Naive thymus-derived CD8-positive, alpha-beta T cell (primary cell): ENCODE measurements around the gene SSBP2. TPM values are rescaled to one million over a fixed set of nuclear protein-coding genes. Genes with fewer than 3 reads are reported as not detected.
"Not testable (repeated sequence)": the region's sequence is repeated elsewhere in the genome, so short reads cannot be mapped to it uniquely, and the experiment has no call there.

Source experiments
- ATAC-seq, 2 donors: fragments of 150-1000 bp; cut with Tn5 transposase in 1 of 2; sonication (Bioruptor Pico), chemical (Tn5 transposase) in 1 of 2; 1 replicate in 1 of 2; 2 replicates in 1 of 2; pipeline ENCODE4 v1.10.0; 2021; ENCODE audit warnings: mild to moderate bottlenecking in 2 of 2, moderate library complexity in 2 of 2
- POLR2A ChIA-PET: fragments of 350-600 bp; sonication (Branson Sonifier 250); formaldehyde crosslinking; loops from one replicate; lab custom pipeline; 2021; ENCODE audit warnings: antibody characterized with exemption; lab: Charles Lee
- DNase-seq, 10 donors: peaks; one replicate each; pipeline versions ENCODE4 v3.0.0 to v3.0.0-alpha.2; 2020 to 2022
- H3K27ac Mint-ChIP-seq, 10 donors: one replicate each; pipeline ENCODE4 v1.8.0; 2020 to 2022; ENCODE audit warnings: mild to moderate bottlenecking in 10 of 10, mixed read lengths in 10 of 10, moderate library complexity in 4 of 10, inconsistent platforms in 1 of 10
- H3K27me3 Mint-ChIP-seq, 5 donors: one replicate each; pipeline ENCODE4 v1.8.0; 2021 to 2022; ENCODE audit warnings: mixed read lengths in 5 of 5
- H3K36me3 Mint-ChIP-seq, 3 donors: one replicate each; pipeline ENCODE4 v1.8.0; 2020 to 2022; ENCODE audit warnings: mixed read lengths in 3 of 3, mild to moderate bottlenecking in 2 of 3, inconsistent platforms in 1 of 3
- H3K4me1 Mint-ChIP-seq, 4 donors: one replicate each; pipeline ENCODE4 v1.8.0; 2021 to 2022; ENCODE audit warnings: mixed read lengths in 4 of 4
- H3K4me3 Mint-ChIP-seq, 10 donors: one replicate each; pipeline ENCODE4 v1.8.0; 2020 to 2022; ENCODE audit warnings: mild to moderate bottlenecking in 10 of 10, mixed read lengths in 10 of 10, moderate library complexity in 6 of 10, inconsistent platforms in 1 of 10
- H3K9me3 Mint-ChIP-seq, 9 donors: one replicate each; pipeline ENCODE4 v1.8.0; 2020 to 2022; ENCODE audit warnings: mixed read lengths in 9 of 9, mild to moderate bottlenecking in 3 of 9, inconsistent platforms in 1 of 9, moderate library complexity in 1 of 9
- polyA plus RNA-seq, 3 donors: library from polyadenylated mRNA; unstranded; fragments of 300-500 nt; fragmentation: Illumina TruSeq; gene quantifications; one replicate each; pipeline ENCODE4 v1.2.3, GENCODE V29; 2021
- total RNA-seq, 8 experiments: library from RNA in 2 of 8; stranded (reverse) in 2 of 8; gene quantifications; one replicate each; pipeline ENCODE4 v1.2.3 and lab custom pipeline; 2021 to 2026

Gene SSBP2
- total and polyA plus RNA-seq, 5 experiments from 2014 or later = 36.4 to 43.8 (median 40.2) TPM

DNA sequence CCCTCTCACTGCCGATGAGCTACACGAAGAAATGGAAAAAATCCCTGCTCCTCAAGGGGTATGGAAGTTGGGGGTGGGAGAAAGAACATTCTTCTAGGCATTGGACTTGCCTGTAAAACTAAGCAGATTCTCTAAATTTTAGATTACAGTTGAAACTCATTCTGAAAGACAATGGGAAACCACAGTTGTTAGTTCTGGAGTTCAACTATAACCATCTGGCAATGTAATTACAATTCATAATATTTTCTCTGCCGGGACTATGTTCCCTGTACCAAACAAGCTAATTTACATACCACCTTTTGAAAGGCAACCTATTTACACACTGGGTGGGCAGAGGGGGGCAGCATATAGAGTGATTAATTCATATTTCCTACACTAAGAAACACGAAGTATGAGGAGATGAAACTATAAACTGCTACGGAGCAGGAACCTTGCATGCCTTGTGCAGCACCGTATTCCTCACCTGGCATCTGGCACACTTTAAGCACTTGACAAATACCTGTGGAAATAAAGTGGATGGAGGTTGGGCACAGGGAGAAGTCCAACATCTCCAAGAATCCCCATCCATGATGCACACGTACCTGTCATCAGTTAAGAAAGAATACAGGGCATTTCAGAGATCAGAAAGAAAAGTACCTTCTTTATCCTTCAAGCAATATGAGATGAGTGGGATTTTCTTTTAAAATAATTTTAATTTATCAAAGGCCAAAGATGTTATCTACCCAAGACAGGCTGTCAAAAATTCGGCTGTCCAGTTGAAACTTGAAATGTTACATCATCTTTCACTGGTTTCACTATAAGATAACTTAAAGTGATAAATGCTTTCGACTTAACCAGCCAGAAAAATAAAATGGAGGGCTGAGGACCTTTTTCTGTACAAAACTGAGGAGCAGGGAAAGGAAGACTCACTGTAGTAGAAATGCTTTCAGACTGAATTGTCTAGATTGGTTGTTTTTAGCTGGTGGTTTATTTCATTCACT lies 54.2 kb downstream of the SSBP2 start:
- no peak for ATAC-seq

DNA sequence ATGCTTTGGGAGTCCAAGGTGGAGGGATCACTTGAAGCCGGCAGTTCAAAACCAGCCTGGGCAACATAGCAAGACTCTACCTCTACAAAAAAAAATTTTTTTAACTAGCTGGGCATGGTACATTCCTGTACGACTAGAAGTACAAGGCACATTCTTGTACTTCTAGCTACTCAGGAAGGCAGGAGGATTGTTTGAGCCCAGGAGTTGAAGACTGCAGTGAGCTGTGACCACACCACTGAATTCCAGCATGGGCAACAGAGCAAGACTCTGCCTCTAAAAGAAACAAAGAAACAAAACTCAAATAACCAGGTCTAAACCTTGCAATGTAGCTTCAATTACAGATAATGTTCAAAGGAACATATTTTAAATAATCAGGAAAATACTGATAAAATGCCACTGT lies 56.2 kb downstream of the SSBP2 start:
- H3K9me3 Mint-ChIP-seq = peaks cover 14 to 36% (median 28%) of the 10 kb centered on the region in 9 donors
- H3K4me3 Mint-ChIP-seq = no peak overlapping the region
- H3K27ac Mint-ChIP-seq = peak overlapping the region in 6 of 10 donors; percentile 7 to 69 (median 29)
- DNase-seq (no peak), ATAC-seq (no peak)
- no peaks in the 10 kb centered on the region for H3K27me3 Mint-ChIP-seq
- POLR2A ChIA-PET = no interaction called here
- peaks cover 24 to 35% (median 28%) of the 10 kb centered on the region in 4 donors for H3K4me1 Mint-ChIP-seq
- peaks cover 34 to 56% (median 41%) of the 10 kb centered on the region in 3 donors for H3K36me3 Mint-ChIP-seq

More for the DNA sequence above, 54.2 kb downstream of the SSBP2 start:
- DNase-seq = no peak
- H3K4me3 Mint-ChIP-seq = peak overlapping the region in 1 of 10 donors; percentile 8
- peaks cover 14 to 49% (median 40%) of the 10 kb centered on the region in 3 donors for H3K36me3 Mint-ChIP-seq
- POLR2A ChIA-PET = no interaction called here
- peaks cover 16 to 32% (median 23%) of the 10 kb centered on the region in 4 donors for H3K4me1 Mint-ChIP-seq
- peaks cover 9 to 23% (median 15%) of the 10 kb centered on the region in 9 donors for H3K9me3 Mint-ChIP-seq
- peak overlapping the region in 2 of 10 donors; percentile 11 to 15 for H3K27ac Mint-ChIP-seq
- H3K27me3 Mint-ChIP-seq = no peaks in the 10 kb centered on the region

DNA sequence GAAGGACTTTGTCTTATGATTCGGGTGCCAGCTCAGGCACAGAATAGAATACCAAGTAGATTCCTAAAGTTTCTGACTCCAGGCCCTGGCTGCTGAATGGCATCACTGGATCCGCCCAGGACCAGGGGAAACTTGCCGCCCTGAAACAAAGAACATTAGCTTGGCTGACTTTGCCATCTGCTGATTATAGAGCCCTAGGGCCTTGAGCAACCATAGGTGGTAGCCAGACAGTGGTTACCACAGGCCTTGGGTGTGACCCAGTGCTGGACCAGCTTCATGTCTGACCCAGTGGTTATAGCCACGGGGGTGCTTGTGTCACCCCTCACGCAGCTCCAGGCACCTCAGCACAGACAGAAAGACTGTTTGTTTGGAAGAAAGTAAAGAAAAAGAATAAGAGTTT lies 62.7 kb downstream of the SSBP2 start:
- Mint-ChIP-seq H3K9me3 (peaks cover 14 to 63% (median 45%) of the 10 kb centered on the region in 9 donors), H3K4me1 (peaks cover 22 to 37% (median 31%) of the 10 kb centered on the region in 4 donors), H3K36me3 (peaks cover 42 to 77% (median 59%) of the 10 kb centered on the region in 3 donors), H3K4me3 (no peak overlapping the region), H3K27me3 (no peaks in the 10 kb centered on the region), H3K27ac (no peak overlapping the region)
- DNase-seq = no peak
- POLR2A ChIA-PET = no interaction called here
- no peak for ATAC-seq

DNA sequence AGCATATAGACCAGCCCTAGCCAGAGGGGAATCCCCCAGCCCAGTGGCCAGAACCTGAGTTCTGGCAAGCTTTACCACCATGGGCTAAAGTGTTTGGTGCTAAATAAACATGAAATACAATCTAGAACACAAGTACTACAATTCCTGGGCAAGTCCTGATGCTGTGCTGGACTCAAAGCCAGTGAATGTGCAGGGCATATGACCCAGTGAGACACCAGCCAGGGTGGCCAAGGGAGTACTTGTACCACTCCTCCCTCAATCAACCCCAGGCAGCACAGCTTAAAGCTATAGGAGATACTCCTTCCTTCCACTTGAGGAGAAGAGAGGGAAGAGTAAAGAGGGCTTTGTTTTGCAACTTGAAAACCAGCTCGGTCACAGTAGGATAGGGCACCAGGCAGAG lies 63.6 kb downstream of the SSBP2 start:
- POLR2A ChIA-PET = no interaction called here
- DNase-seq = no peak
- Mint-ChIP-seq H3K27ac (peak overlapping the region in 1 of 10 donors; percentile 44), H3K36me3 (peaks cover 34 to 78% (median 57%) of the 10 kb centered on the region in 3 donors), H3K4me3 (no peak overlapping the region), H3K27me3 (no peaks in the 10 kb centered on the region), H3K4me1 (peaks cover 20 to 37% (median 30%) of the 10 kb centered on the region in 4 donors), H3K9me3 (peaks cover 15 to 58% (median 41%) of the 10 kb centered on the region in 9 donors)
- ATAC-seq = no peak

DNA sequence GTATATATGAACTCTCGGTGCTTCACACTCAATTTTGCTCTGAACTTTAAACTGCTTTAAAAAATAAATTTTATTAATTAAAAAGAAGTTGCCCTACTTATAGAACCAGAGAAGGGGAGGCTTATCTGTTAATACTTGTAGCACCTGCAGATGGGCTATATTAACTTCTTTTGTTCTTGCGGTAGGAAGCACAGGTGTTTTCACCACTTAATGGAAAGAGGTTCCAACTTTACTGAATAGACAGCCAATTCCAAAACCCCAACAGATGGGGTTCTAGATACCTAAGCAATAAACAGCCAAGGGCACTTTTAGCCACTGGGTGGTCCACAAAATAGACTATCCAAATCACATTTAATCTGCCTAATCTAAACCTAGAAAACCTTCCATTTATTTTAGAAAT lies 65.4 kb downstream of the SSBP2 start:
- Mint-ChIP-seq H3K27ac (peak overlapping the region in 1 of 10 donors; percentile 4), H3K4me1 (peaks cover 14 to 35% (median 26%) of the 10 kb centered on the region in 4 donors), H3K4me3 (no peak overlapping the region), H3K9me3 (peaks cover 3 to 54% (median 28%) of the 10 kb centered on the region in 9 donors), H3K36me3 (peaks cover 26 to 71% (median 51%) of the 10 kb centered on the region in 3 donors), H3K27me3 (no peaks in the 10 kb centered on the region)
- POLR2A ChIA-PET = no interaction called here
- no peak for ATAC-seq
- no peak for DNase-seq

DNA sequence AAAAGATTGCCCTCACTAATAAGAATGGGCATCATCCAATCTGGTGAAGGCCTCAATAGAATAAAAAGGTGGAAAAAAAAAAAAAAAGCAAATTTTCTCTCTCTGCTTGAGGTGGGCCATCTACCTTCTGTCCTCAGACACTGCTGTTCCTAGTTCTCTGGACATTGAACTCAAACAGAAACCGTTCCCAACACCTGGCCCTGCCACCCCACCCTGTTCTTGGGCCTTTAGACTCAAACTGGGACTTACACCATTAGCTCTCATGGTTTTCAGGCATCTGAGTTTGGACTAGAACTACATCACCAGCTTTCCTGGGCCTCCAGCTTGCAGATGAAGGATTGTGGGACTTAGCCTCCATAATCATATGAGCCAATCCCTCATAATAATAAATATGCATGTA lies 71.0 kb downstream of the SSBP2 start:
- ATAC-seq = no peak
- POLR2A ChIA-PET = no interaction called here
- Mint-ChIP-seq H3K36me3 (peaks cover 19 to 42% (median 27%) of the 10 kb centered on the region in 3 donors), H3K4me1 (peaks cover 15 to 38% (median 28%) of the 10 kb centered on the region in 4 donors), H3K27me3 (no peaks in the 10 kb centered on the region), H3K4me3 (no peak overlapping the region), H3K27ac (no peak overlapping the region), H3K9me3 (peaks cover 0 to 22% (median 10%) of the 10 kb centered on the region in 9 donors)
- DNase-seq = no peak

DNA sequence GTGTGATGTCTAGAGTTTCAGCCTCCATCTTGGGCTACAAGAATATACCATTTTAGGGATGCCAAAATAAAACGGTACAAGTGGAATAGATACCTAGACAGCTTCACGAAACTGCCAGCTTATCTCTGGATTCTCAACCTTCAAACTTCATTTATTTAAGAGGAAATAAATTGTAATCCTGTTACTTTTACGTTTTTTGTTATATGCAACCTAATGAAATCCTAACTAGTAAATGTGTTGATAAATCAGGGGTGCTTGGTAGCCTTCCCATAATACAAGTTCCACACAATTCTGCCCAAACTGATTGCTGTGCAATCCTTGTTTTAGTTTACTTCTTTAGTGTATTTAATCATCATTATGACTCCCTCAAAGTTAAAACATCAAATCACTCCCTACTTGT lies 75.5 kb downstream of the SSBP2 start:
- Mint-ChIP-seq H3K27me3 (no peaks in the 10 kb centered on the region), H3K9me3 (peaks cover 0 to 8% (median 0%) of the 10 kb centered on the region in 9 donors), H3K27ac (no peak overlapping the region), H3K36me3 (peaks cover 6 to 11% (median 7%) of the 10 kb centered on the region in 3 donors), H3K4me1 (peaks cover 11 to 29% (median 21%) of the 10 kb centered on the region in 4 donors), H3K4me3 (no peak overlapping the region)
- no peak for ATAC-seq
- POLR2A ChIA-PET = no interaction called here
- DNase-seq = no peak

DNA sequence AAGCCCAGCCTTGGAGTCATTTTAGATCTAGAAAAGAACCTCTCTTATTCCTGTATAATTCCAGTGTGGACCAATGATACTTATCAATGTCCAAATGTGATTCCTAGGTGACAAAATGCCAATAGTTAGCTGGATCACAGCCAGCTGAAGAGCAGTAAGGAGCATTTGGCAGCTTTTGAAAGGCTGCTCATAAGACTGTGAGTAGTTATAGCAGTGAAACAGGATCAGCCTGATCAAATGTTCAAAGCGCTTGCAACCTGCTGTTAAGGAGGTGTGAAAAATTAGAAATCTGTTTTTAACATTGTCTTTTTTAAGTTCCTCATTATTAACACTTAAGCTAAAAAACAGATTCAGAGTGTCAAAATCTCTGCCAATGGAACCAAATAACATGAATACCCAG lies 85.1 kb downstream of the SSBP2 start:
- no peak overlapping the region for H3K4me3 Mint-ChIP-seq
- peaks cover 6 to 21% (median 11%) of the 10 kb centered on the region in 3 donors for H3K36me3 Mint-ChIP-seq
- POLR2A ChIA-PET = no interaction called here
- H3K27ac Mint-ChIP-seq = peak overlapping the region in 1 of 10 donors; percentile 48
- DNase-seq (no peak), ATAC-seq (no peak)
- peaks cover 0 to 8% (median 2%) of the 10 kb centered on the region in 9 donors for H3K9me3 Mint-ChIP-seq
- no peaks in the 10 kb centered on the region for H3K27me3 Mint-ChIP-seq
- H3K4me1 Mint-ChIP-seq = peaks cover 15 to 24% (median 23%) of the 10 kb centered on the region in 4 donors

DNA sequence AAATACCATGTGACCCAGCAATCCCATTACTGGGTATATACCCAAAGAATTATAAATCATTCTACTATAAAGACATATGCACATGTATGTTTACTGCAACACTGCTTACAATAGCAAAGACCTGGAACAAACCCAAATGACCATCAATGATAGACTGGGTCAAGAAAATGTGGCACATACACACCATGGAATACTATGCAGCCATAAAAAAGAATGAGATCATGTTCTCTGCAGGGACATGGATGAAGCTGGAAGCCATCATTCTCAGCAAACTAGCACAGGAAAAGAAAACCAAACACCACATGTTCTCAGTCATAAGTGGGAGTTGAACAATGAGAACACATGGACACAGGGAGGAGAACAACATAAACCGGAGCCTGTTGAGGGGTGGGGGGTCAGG lies 90.3 kb downstream of the SSBP2 start:
- H3K27ac Mint-ChIP-seq, ATAC-seq, H3K27me3 Mint-ChIP-seq, POLR2A ChIA-PET, DNase-seq, H3K4me3 Mint-ChIP-seq: not testable (repeated sequence)
- peaks cover 6 to 20% (median 12%) of the 10 kb centered on the region in 3 donors for H3K36me3 Mint-ChIP-seq
- H3K9me3 Mint-ChIP-seq = peaks cover 0 to 17% (median 4%) of the 10 kb centered on the region in 9 donors
- H3K4me1 Mint-ChIP-seq = peaks cover 7 to 31% (median 25%) of the 10 kb centered on the region in 4 donors

DNA sequence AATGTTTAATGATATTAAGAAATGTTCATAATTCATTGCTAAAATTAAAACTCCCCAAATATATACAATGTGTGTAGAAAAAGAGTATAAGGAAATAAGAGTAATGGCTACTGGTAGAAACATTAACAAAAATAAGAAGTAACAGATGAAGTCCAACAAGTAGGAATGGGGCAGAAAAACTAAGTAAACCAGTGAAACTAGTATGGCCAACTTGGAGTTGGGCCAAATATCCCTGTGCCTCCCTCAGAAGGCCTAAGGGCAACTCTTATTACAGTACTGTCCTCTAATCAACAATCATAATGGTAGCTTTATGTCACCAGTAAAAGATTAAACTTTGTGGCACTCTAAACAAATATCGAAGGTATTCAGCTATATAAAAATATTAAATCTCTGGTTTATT lies 93.5 kb downstream of the SSBP2 start:
- Mint-ChIP-seq H3K27me3 (no peaks in the 10 kb centered on the region), H3K9me3 (peaks cover 0 to 17% (median 4%) of the 10 kb centered on the region in 9 donors), H3K36me3 (peaks cover 6 to 24% (median 21%) of the 10 kb centered on the region in 3 donors), H3K27ac (peak overlapping the region in 1 of 10 donors; percentile 1), H3K4me3 (no peak overlapping the region), H3K4me1 (peaks cover 7 to 33% (median 28%) of the 10 kb centered on the region in 4 donors)
- ATAC-seq (no peak), DNase-seq (no peak)
- POLR2A ChIA-PET = no interaction called here

DNA sequence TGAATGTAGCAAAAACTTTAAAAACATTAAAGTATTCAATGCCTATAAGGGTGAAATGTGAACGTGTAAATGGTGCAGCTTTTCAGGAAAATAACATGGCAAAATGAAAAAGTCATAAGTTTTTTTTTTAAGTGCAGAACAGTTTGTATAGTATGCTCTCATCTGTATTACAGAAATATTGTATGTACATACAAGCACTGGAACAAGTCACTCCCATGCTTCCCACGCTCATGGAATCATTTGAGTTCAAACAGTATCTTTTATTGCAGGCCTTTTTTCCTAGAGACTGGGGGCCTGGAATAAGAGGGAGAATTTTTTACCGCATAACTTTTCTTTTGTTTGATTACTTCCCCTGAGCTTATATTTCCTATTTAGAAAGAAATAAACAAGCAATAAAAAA lies 94.1 kb downstream of the SSBP2 start:
- H3K9me3 Mint-ChIP-seq = peaks cover 0 to 17% (median 4%) of the 10 kb centered on the region in 9 donors
- peaks cover 9 to 37% (median 28%) of the 10 kb centered on the region in 4 donors for H3K4me1 Mint-ChIP-seq
- no peak for DNase-seq
- peaks cover 3 to 22% (median 18%) of the 10 kb centered on the region in 3 donors for H3K36me3 Mint-ChIP-seq
- H3K4me3 Mint-ChIP-seq = no peak overlapping the region
- H3K27me3 Mint-ChIP-seq = no peaks in the 10 kb centered on the region
- POLR2A ChIA-PET = no interaction called here
- no peak for ATAC-seq
- no peak overlapping the region for H3K27ac Mint-ChIP-seq

DNA sequence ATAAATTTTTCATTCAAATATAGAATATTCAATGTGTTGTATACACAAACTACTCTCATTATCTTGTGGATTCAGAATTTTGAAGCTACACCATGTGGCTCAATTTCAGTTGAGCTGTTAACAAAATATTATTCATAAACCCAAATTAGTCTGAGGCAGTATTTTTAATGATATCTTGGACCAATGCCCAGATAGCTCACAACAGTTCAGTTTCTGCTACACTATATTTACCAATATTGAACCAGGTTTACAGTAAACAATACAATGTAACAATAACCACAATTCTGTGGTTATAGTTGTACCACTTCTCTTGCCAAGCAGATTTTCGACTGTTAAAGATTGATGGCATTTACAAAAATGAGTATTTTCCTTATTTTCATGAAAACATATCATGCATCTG lies 99.9 kb downstream of the SSBP2 start:
- Mint-ChIP-seq H3K9me3 (no peaks in the 10 kb centered on the region), H3K27ac (no peak overlapping the region), H3K27me3 (no peaks in the 10 kb centered on the region), H3K4me1 (peaks cover 6 to 19% (median 11%) of the 10 kb centered on the region in 4 donors), H3K36me3 (peaks cover 0 to 35% (median 28%) of the 10 kb centered on the region in 3 donors), H3K4me3 (no peak overlapping the region)
- no peak for DNase-seq
- ATAC-seq = no peak
- POLR2A ChIA-PET = no interaction called here
